ENCODE measurements around the gene SPAG5.

- no peak for TF ChIP-seq EZH2 (IDR thresholded peaks at IDR 0.05)
- TF ChIP-seq POLR2AphosphoS5 (IDR thresholded peaks at IDR 0.05; ENCODE audit: borderline replicate concordance, low read depth, low read length) = no peak
- no peak for TF ChIP-seq FOXP2 (optimal IDR thresholded peaks at IDR 0.05; ENCODE audit: control extremely low read depth, extremely low read length, insufficient read depth)
Observed at GRCh38 chr17:28598389-28598788, 436 bp downstream of the SPAG5 start.

Measured in SK-N-MC (cell line).